ENCODE measurements around the gene GPR146. TPM values are rescaled to one million over a fixed set of nuclear protein-coding genes. Genes with fewer than 3 reads are reported as not detected.

GPR146 gene
- polyA plus RNA-seq, 3 donors, result 0.48 to 0.92 (median 0.48) TPM

DNA sequence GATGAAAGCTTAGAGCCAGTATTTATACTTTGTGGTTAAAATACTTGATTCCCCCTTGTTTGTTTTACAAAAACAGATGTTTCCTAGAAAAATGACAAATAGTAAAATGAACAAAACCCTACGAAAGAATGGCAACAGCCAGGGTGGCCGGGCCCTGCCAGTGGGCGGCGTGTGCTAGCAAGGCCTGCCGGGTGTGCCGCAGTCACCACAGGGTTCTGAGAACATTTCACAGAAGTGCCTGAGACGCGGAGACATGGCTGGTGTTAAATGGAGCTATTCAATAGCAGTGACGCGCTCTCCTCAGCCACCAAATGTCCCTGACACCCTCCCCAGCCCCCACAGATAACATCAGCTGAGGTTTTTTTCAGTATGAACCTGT is 14.5 kb downstream of the GPR146 start:
- H3K4me1 ChIP-seq (ENCODE audit: control insufficient read depth in 1 of 2, insufficient read depth in 2 of 2, low read length in 2 of 2), result peaks cover 41 to 48% of the 10 kb centered on the region in 2 donors
- H3K27ac ChIP-seq (ENCODE audit: low read depth in 1 of 2, low read length in 2 of 2), result no peak overlapping the region
- Mint-ChIP-seq H3K36me3 (peaks cover 2 to 4% of the 10 kb centered on the region in 2 donors), H3K4me3 (no peak overlapping the region), H3K9me3 (peaks cover 0 to 15% (median 5%) of the 10 kb centered on the region in 7 donors), H3K27me3 (ENCODE audit: low read depth in 3 of 3) (peaks cover 61 to 71% (median 66%) of the 10 kb centered on the region in 3 donors), H3K27ac (no peak overlapping the region), H3K4me1 (peaks cover 50% of the 10 kb centered on the region)
- no peaks in the 10 kb centered on the region for H3K36me3 ChIP-seq (replicated peaks in 1 of 2; ENCODE audit: control insufficient read depth in 1 of 2, insufficient read depth in 2 of 2, low read length in 2 of 2)
- H3K27me3 ChIP-seq (ENCODE audit: control insufficient read depth in 2 of 2, insufficient read depth in 2 of 2, low read length in 2 of 2), result peaks cover 11 to 47% of the 10 kb centered on the region in 2 donors
- DNase-seq, result no peak
- 75% methylated on average over 6 of the region's 10 CpGs for WGBS (ENCODE audit: insufficient coverage)
- no peak overlapping the region for H3K4me2 ChIP-seq (replicated peaks; ENCODE audit: extremely low read depth, low read length, poor library complexity, severe bottlenecking)
- H3K9me3 ChIP-seq (replicated peaks in 1 of 2; ENCODE audit: control insufficient read depth in 1 of 2, insufficient read depth in 1 of 2, low read length in 2 of 2), result peaks cover 0 to 13% of the 10 kb centered on the region in 2 donors
- H4K20me1 ChIP-seq (ENCODE audit: insufficient read depth, low read length), result no peaks in the 10 kb centered on the region
- H3K79me2 ChIP-seq (ENCODE audit: insufficient read depth, low read length), result no peaks in the 10 kb centered on the region
- TF ChIP-seq, protein P1, sequence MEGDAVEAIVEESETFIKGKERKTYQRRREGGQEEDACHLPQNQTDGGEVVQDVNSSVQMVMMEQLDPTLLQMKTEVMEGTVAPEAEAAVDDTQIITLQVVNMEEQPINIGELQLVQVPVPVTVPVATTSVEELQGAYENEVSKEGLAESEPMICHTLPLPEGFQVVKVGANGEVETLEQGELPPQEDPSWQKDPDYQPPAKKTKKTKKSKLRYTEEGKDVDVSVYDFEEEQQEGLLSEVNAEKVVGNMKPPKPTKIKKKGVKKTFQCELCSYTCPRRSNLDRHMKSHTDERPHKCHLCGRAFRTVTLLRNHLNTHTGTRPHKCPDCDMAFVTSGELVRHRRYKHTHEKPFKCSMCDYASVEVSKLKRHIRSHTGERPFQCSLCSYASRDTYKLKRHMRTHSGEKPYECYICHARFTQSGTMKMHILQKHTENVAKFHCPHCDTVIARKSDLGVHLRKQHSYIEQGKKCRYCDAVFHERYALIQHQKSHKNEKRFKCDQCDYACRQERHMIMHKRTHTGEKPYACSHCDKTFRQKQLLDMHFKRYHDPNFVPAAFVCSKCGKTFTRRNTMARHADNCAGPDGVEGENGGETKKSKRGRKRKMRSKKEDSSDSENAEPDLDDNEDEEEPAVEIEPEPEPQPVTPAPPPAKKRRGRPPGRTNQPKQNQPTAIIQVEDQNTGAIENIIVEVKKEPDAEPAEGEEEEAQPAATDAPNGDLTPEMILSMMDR (IDR thresholded peaks at IDR 0.05), result no peak
- no peak overlapping the region for H2AFZ ChIP-seq (ENCODE audit: insufficient read depth, low read depth, low read length, poor library complexity, severe bottlenecking)
- intact Hi-C loops (cut with micrococcal nuclease), result no loop called here
- H3K9ac ChIP-seq (ENCODE audit: insufficient read depth, low read length, poor library complexity, severe bottlenecking), result no peak overlapping the region
- no peak overlapping the region for H3K4me3 ChIP-seq (replicated peaks in 1 of 3; ENCODE audit: low read depth in 2 of 3, low read length in 3 of 3)

DNA sequence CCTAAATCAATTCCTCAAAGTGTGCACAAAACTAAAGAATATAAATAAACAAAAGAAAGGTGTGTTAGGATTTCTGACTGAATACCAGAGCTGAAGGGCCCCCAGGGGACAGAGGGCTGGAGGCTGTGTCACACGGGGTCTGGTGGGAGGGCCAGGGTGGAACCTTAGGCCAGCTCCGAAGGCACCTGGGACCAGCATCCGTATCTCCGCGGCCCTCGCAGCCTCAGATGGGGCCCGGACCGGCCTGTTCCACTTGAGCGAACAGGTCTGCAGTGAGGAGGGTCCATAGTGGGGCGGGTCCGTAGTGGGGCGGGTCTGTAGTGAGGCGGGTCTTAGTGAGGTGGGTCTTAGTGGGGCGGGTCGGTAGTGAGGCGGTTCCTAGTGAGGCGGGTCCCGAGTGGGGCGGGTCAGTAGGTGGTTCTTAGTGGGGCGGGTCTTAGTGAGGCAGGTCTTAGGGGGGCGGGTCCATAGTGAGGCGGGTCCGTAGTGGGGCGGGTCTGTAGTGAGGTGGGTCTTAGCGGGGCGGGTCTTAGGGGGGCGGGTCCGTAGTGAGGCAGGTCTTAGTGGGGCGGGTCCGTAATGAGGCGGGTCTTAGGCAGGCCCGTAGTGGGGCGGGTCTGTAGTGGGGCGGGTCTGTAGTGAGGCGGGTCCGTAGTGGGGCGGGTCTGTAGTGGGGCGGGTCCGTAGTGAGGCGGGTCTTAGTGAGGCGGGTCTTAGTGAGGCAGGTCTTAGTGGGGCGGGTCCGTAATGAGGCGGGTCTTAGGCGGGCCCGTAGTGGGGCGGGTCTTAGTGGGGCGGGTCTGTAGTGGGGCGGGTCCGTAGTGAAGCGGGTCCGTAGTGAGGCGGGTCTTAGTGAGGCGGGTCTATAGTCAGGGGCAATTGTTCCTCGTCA is 15.1 kb downstream of the GPR146 start:
- H3K27ac ChIP-seq (ENCODE audit: low read depth in 1 of 2, low read length in 2 of 2), result no peak overlapping the region
- WGBS (ENCODE audit: insufficient coverage), result 84% methylated on average over 22 of the region's 55 CpGs
- Mint-ChIP-seq H3K9me3 (peaks cover 0 to 15% (median 5%) of the 10 kb centered on the region in 7 donors), H3K4me1 (peaks cover 50% of the 10 kb centered on the region), H3K27me3 (ENCODE audit: low read depth in 3 of 3) (peaks cover 57 to 71% (median 62%) of the 10 kb centered on the region in 3 donors), H3K4me3 (peak overlapping the region; percentile 58 to 80), H3K27ac (peak overlapping the region in 1 of 7 donors; percentile 45), H3K36me3 (peaks cover 0 to 2% of the 10 kb centered on the region in 2 donors)
- no peaks in the 10 kb centered on the region for H3K36me3 ChIP-seq (replicated peaks in 1 of 2; ENCODE audit: control insufficient read depth in 1 of 2, insufficient read depth in 2 of 2, low read length in 2 of 2)
- H2AFZ ChIP-seq (ENCODE audit: insufficient read depth, low read depth, low read length, poor library complexity, severe bottlenecking), result no peak overlapping the region
- no peak overlapping the region for H3K4me3 ChIP-seq (replicated peaks in 1 of 3; ENCODE audit: low read depth in 2 of 3, low read length in 3 of 3)
- H3K9ac ChIP-seq (ENCODE audit: insufficient read depth, low read length, poor library complexity, severe bottlenecking), result no peak overlapping the region
- intact Hi-C loops (cut with micrococcal nuclease), result loop anchor here (10.0 kb wide), 3 partner anchors 155 to 275 kb away; partner anchors contain the start of gene GET4 (in 1 of the 2)
- peaks cover 11 to 46% of the 10 kb centered on the region in 2 donors for H3K27me3 ChIP-seq (ENCODE audit: control insufficient read depth in 2 of 2, insufficient read depth in 2 of 2, low read length in 2 of 2)
- H3K4me1 ChIP-seq (ENCODE audit: control insufficient read depth in 1 of 2, insufficient read depth in 2 of 2, low read length in 2 of 2), result peaks cover 41 to 48% of the 10 kb centered on the region in 2 donors
- DNase-seq, result no peak
- no peaks in the 10 kb centered on the region for H3K79me2 ChIP-seq (ENCODE audit: insufficient read depth, low read length)
- TF ChIP-seq, protein P1 (IDR thresholded peaks at IDR 0.05), result no peak
- peak overlapping the region; percentile 62 for H3K4me2 ChIP-seq (replicated peaks; ENCODE audit: extremely low read depth, low read length, poor library complexity, severe bottlenecking)
- peaks cover 0 to 11% of the 10 kb centered on the region in 2 donors for H3K9me3 ChIP-seq (replicated peaks in 1 of 2; ENCODE audit: control insufficient read depth in 1 of 2, insufficient read depth in 1 of 2, low read length in 2 of 2)
- no peaks in the 10 kb centered on the region for H4K20me1 ChIP-seq (ENCODE audit: insufficient read depth, low read length)

All from CD14-positive monocyte (primary cell).